Activated CD4-positive, alpha-beta T cell treated with anti-CD3 and anti-CD28 coated beads, Interleukin-2, Interleukin-6, amounts not matched to agents 100 ng/mL and 50 ng/mL, durations not matched to agents 16 hours and 8 hours (primary cell): ENCODE results near the gene ABI2.
"Not testable (repeated sequence)": the region's sequence is repeated elsewhere in the genome, so short reads cannot be mapped to it uniquely, and the experiment has no call there.

ENCODE experiments used
- DNase-seq: peaks from one replicate; pipeline ENCODE4 v3.0.0-alpha.2; 2020

ABI2 gene

GRCh38 chr2:203327901-203328759 is at the start of gene ABI2:
Gene ABI2, plus strand, starts transcription at chr2:203328394. Its CDS starts 121 bp downstream, at chr2:203328515.
- DNase-seq, result peak; percentile 82

GRCh38 chr2:203279288-203279687 is 48.9 kb upstream of the ABI2 start:
- no peak for DNase-seq

- DNase-seq, result no peak
Observed at GRCh38 chr2:203280428-203281064, 47.6 kb upstream of the ABI2 start.

GRCh38 chr2:203282101-203282500 is 46.1 kb upstream of the ABI2 start:
- no peak for DNase-seq

- DNase-seq, result no peak
Observed at GRCh38 chr2:203286532-203286931, 41.7 kb upstream of the ABI2 start.

GRCh38 chr2:203301667-203302066 is 26.5 kb upstream of the ABI2 start:
- no peak for DNase-seq

GRCh38 chr2:203302586-203302985 is 25.6 kb upstream of the ABI2 start:
- not testable (repeated sequence) for DNase-seq

- no peak for DNase-seq
Observed at GRCh38 chr2:203310688-203311436, 17.3 kb upstream of the ABI2 start.

GRCh38 chr2:203326356-203326755 is 1.8 kb upstream of the ABI2 start:
- DNase-seq, result peak; percentile 41

GRCh38 chr2:203327582-203327900 is 653 bp upstream of the ABI2 start:
- peak; percentile 2 for DNase-seq

- DNase-seq, result peak; percentile 56
Observed at GRCh38 chr2:203328760-203329540, 756 bp downstream of the ABI2 start.

GRCh38 chr2:203330434-203330833 is 2.2 kb downstream of the ABI2 start:
- DNase-seq, result no peak

GRCh38 chr2:203338322-203338721 is 10.1 kb downstream of the ABI2 start:
- no peak for DNase-seq

GRCh38 chr2:203340791-203341487 is 12.7 kb downstream of the ABI2 start:
- no peak for DNase-seq

GRCh38 chr2:203341741-203342310 is 13.6 kb downstream of the ABI2 start:
- no peak for DNase-seq

- DNase-seq, result not testable (repeated sequence)
Observed at GRCh38 chr2:203342374-203342773, 14.2 kb downstream of the ABI2 start.

- no peak for DNase-seq
Observed at GRCh38 chr2:203344667-203345066, 16.5 kb downstream of the ABI2 start.

- DNase-seq, result no peak
Observed at GRCh38 chr2:203346612-203347011, 18.4 kb downstream of the ABI2 start.

- no peak for DNase-seq
Observed at GRCh38 chr2:203347375-203347774, 19.2 kb downstream of the ABI2 start.

GRCh38 chr2:203352604-203353255 is 24.5 kb downstream of the ABI2 start:
- no peak for DNase-seq

- no peak for DNase-seq
Observed at GRCh38 chr2:203354966-203355365, 26.8 kb downstream of the ABI2 start.
